Ascending aorta (tissue), 2 donors: Measurements from ENCODE around the gene NUDT21. TPM values are rescaled to one million over a fixed set of nuclear protein-coding genes. Genes with fewer than 3 reads are reported as not detected.

ENCODE experiments used
- DNase-seq, 2 donors: peaks; one replicate each; pipeline ENCODE4 v3.0.0-alpha.2; 2019; ENCODE audit warnings: low spot score in 2 of 2
- H3K27ac ChIP-seq, 2 donors: fragments of 200-600 bp; sonication (generic); one replicate each; pipeline ENCODE4 v1.5.1; 2016 to 2017; ENCODE audit warnings: mild to moderate bottlenecking in 1 of 2
- H3K27me3 ChIP-seq: fragments of 200-600 bp; sonication (generic); one replicate; pipeline ENCODE4 v1.5.1; 2017
- H3K36me3 ChIP-seq, 2 donors: fragments of 200-600 bp; sonication (generic); one replicate each; pipeline ENCODE4 v1.5.1; 2016
- H3K4me1 ChIP-seq, 2 donors: fragments of 200-600 bp; sonication (generic); one replicate each; pipeline ENCODE4 v1.5.1; 2016 to 2017; ENCODE audit warnings: mild to moderate bottlenecking in 1 of 2
- H3K4me3 ChIP-seq, 2 donors: fragments of 200-600 bp; sonication (generic); one replicate each; pipeline ENCODE4 v1.5.1; 2016 to 2017; ENCODE audit warnings: mild to moderate bottlenecking in 1 of 2
- H3K9me3 ChIP-seq, 2 donors: fragments of 200-600 bp; sonication (generic); one replicate each; pipeline ENCODE4 v1.5.1; 2016
- CTCF ChIP-seq, 3 experiments: fragments of 200-600 bp in 2 of 3; fragments of 450-650 bp in 1 of 3; sonication (generic) in 2 of 3; IDR thresholded peaks; one replicate each; pipeline ENCODE4 v1.5.1; 2016 to 2019; ENCODE audit warnings: antibody characterized with exemption in 3 of 3, mild to moderate bottlenecking in 1 of 3, moderate library complexity in 1 of 3
- intact Hi-C: fragments of 100-400 bp; cut with DNase I; formaldehyde crosslinking; loops from one replicate; pipeline ENCODE4 v1.15.1; 2023
- total RNA-seq: library from RNA; depleted of rRNA; stranded (reverse); fragments of >200 nt; gene quantifications from one replicate; pipeline ENCODE4 v1.1.0, GENCODE V29; 2016

Gene NUDT21
- total RNA-seq, 1 donor from 2014 or later, result 5.3 TPM

GRCh38 chr16:56460101-56460500, 9.0 kb upstream of the NUDT21 start:
- no peak overlapping the region for H3K27ac ChIP-seq
- intact Hi-C loops, result no loop called here
- H3K27me3 ChIP-seq, result no peaks in the 10 kb centered on the region
- no peak for DNase-seq
- no peak overlapping the region for H3K4me3 ChIP-seq
- H3K4me1 ChIP-seq, result no peaks in the 10 kb centered on the region
- no peak for TF ChIP-seq CTCF (IDR thresholded peaks at IDR 0.05)
- peaks cover 65% of the 10 kb centered on the region in 2 donors for H3K36me3 ChIP-seq
- no peaks in the 10 kb centered on the region for H3K9me3 ChIP-seq

- intact Hi-C loops, result no loop called here
- no peak for TF ChIP-seq CTCF (IDR thresholded peaks at IDR 0.05)
- H3K27ac ChIP-seq, result no peak overlapping the region
- H3K4me3 ChIP-seq, result no peak overlapping the region
- peaks cover 64 to 69% of the 10 kb centered on the region in 2 donors for H3K36me3 ChIP-seq
- no peak for DNase-seq
- no peaks in the 10 kb centered on the region for H3K27me3 ChIP-seq
- H3K4me1 ChIP-seq, result peaks cover 0 to 4% of the 10 kb centered on the region in 2 donors
- no peaks in the 10 kb centered on the region for H3K9me3 ChIP-seq
These were observed 6.9 kb upstream of the NUDT21 start for GRCh38 chr16:56457927-56458470.

GRCh38 chr16:56451753-56452689, 889 bp upstream of the NUDT21 start:
- intact Hi-C loops, result loop anchor here (2.0 to 5.0 kb wide), 2 partner anchors 27 to 155 kb away; partner anchors contain the start of genes AMFR and MT2A
- Histone ChIP-seq H3K9me3 (no peaks in the 10 kb centered on the region), H3K27me3 (no peaks in the 10 kb centered on the region), H3K4me3 (peak overlapping the region; percentile 86 to 90), H3K36me3 (peaks cover 29 to 39% of the 10 kb centered on the region in 2 donors), H3K27ac (peak overlapping the region; percentile 84 to 92), H3K4me1 (peaks cover 23 to 26% of the 10 kb centered on the region in 2 donors)
- TF ChIP-seq CTCF (IDR thresholded peaks at IDR 0.05), result no peak
- peak in 1 of 2 donors; percentile 81 for DNase-seq

GRCh38 chr16:56450275-56450985, 702 bp downstream of the NUDT21 start:
- Histone ChIP-seq H3K27ac (peak overlapping the region; percentile 84 to 92), H3K9me3 (no peaks in the 10 kb centered on the region), H3K27me3 (no peaks in the 10 kb centered on the region), H3K4me3 (peak overlapping the region; percentile 86 to 90), H3K4me1 (peaks cover 23 to 26% of the 10 kb centered on the region in 2 donors), H3K36me3 (peaks cover 17 to 32% of the 10 kb centered on the region in 2 donors)
- intact Hi-C loops, result loop anchor here (2.0 to 5.0 kb wide), 2 partner anchors 26 to 157 kb away; partner anchors contain the start of genes AMFR and MT2A
- no peak for DNase-seq
- TF ChIP-seq CTCF (IDR thresholded peaks at IDR 0.05), result no peak

- Histone ChIP-seq H3K36me3 (peaks cover 23 to 26% of the 10 kb centered on the region in 2 donors), H3K4me3 (no peak overlapping the region), H3K4me1 (peaks cover 21 to 23% of the 10 kb centered on the region in 2 donors), H3K27ac (no peak overlapping the region), H3K9me3 (no peaks in the 10 kb centered on the region), H3K27me3 (no peaks in the 10 kb centered on the region)
- intact Hi-C loops, result no loop called here
- DNase-seq, result no peak
- TF ChIP-seq CTCF (IDR thresholded peaks at IDR 0.05), result no peak
These were observed 3.1 kb downstream of the NUDT21 start for GRCh38 chr16:56448005-56448404.
